HG02870 (cell line): ENCODE results near the gene CCDC40.
"Not testable (repeated sequence)": the region's sequence is repeated elsewhere in the genome, so short reads cannot be mapped to it uniquely, and the experiment has no call there.

Experiments
- ATAC-seq: cut with Tn5 transposase; IDR thresholded peaks from one replicate; pipeline ENCODE4 v1.9.1; 2021; ENCODE audit warnings: mild to moderate bottlenecking, moderate library complexity; ENCODE audit not compliant: unreplicated experiment

Gene CCDC40, protein sequence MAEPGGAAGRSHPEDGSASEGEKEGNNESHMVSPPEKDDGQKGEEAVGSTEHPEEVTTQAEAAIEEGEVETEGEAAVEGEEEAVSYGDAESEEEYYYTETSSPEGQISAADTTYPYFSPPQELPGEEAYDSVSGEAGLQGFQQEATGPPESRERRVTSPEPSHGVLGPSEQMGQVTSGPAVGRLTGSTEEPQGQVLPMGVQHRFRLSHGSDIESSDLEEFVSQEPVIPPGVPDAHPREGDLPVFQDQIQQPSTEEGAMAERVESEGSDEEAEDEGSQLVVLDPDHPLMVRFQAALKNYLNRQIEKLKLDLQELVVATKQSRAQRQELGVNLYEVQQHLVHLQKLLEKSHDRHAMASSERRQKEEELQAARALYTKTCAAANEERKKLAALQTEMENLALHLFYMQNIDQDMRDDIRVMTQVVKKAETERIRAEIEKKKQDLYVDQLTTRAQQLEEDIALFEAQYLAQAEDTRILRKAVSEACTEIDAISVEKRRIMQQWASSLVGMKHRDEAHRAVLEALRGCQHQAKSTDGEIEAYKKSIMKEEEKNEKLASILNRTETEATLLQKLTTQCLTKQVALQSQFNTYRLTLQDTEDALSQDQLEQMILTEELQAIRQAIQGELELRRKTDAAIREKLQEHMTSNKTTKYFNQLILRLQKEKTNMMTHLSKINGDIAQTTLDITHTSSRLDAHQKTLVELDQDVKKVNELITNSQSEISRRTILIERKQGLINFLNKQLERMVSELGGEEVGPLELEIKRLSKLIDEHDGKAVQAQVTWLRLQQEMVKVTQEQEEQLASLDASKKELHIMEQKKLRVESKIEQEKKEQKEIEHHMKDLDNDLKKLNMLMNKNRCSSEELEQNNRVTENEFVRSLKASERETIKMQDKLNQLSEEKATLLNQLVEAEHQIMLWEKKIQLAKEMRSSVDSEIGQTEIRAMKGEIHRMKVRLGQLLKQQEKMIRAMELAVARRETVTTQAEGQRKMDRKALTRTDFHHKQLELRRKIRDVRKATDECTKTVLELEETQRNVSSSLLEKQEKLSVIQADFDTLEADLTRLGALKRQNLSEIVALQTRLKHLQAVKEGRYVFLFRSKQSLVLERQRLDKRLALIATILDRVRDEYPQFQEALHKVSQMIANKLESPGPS

DNA sequence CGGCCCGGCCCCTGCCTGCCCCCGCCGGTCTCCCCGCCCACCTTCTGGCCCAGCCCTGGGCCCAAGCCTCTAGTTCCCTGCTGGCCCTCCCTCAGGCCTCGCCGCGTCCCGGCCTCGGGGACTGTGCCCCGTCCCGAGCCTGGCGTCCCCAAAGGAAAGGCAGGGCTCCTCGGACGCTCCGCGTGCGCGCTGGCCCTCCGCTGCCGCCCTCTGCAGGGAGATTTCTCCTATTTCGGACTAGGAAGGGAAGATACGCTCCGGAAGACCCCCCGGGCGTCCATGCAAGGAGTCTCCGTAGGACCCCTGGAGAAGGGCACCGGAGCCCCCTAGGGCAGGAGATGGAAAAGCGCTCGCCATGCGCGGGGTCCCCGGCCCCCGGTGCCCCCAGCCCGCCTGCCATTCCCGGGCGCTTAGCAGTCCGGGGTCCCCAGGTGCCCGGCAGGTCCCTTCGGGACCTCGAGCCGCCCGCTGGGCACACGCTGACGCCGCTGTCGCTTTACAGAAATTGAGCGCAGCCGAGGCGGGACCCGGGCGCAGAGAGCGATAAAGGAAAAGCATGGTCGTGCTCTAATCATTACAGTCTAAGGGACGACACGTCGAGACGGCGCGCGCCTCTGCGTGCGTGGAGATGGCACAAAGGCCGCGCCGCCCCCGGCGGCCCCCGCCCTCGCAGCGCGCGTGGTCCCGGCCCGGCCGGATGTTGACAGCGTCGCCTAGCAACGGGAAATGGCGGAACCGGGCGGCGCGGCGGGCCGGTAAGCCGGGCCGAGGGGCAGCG lies at the start of gene CCDC40:
CCDC40 (plus strand) TSS at position 706 of the 778 bp plus-strand sequence; CDS start at position 727, 21 bp downstream.
- ATAC-seq, result no peak

DNA sequence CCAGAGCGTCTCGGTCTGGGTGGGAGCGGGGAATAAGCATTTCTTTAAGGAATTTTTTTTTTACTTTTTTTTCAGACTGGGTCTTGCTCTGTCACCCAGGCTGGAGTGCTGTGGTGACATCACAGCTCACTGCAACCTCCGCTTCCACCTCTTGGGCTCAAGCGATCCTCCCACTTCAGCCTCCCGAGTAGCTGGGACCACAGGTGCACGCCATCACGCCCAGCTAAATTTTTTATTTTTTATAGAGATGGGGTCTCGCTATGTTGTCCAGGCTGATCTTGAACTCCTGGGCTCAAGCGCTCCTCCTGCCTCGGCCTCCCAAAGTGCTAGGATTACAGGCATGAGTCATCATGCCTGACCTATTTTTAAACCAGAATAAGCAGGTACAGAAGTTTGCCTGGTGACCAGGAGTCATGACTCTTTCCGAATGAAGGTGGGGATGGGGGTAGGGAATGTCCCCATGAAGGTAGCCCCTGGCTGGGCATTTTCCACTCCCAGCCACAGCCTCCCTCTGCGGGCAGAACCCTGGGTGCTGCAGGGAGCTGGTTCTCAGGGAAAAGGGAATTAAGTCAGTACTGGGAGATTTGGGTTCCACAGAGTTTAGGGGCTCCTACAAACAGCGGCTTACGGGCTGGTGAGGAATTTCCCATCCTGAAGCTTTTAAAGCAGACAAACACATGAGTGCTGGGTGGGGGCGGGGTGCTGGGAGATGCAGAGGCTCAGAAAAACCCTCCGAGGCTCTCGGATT lies 49.1 kb upstream of the CCDC40 start:
- no peak for ATAC-seq

DNA sequence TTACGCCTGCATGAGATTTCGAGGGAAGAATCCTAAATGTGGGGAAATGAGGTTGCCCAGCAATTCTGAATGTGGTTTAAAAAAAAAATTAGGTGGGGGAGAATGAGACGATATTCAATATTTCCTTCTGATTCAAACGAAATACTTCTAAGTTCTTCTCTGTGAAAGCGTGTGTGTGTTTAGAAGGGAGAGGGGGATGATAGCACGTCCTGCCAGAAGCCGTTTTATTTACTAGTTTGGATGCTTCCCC lies 48.6 kb upstream of the CCDC40 start:
- ATAC-seq, result no peak

DNA sequence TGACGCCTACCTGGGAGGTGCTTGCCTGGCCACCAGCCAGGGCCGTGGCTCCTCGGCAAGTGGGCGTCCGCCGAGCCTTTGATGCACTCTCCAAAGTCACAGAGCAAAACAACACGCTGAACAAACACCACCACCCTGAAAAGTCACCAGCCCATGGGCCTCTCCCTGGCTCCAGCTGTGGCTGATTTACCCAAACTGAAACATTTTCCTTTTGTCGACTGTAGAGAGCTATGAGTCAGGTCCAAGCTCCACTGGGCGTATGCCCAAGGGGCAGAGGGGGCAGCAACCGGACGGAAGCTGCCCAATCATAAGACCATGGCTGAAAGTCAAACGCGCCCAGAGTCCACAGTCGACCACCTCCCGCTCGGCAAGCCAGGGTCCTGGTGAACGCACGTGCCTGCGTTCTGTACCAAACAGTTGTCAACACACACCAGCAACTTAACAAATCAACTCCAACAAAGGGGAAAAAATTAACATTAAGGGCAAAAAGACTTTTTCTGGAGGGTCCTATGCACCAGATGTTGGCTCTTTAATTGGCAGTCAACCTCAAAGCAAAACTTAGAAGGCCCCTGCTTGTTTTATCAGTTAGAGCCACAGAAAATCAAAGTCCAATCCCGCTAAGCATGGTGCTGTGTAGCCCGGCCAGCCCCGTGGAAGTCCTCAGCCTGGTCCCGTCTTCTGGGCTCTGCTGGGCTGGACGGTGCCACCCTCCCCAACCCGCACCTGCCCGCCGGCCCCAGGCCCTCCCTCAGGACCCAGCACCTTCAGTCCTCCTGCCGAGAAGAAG lies 48.1 kb upstream of the CCDC40 start:
- no peak for ATAC-seq

DNA sequence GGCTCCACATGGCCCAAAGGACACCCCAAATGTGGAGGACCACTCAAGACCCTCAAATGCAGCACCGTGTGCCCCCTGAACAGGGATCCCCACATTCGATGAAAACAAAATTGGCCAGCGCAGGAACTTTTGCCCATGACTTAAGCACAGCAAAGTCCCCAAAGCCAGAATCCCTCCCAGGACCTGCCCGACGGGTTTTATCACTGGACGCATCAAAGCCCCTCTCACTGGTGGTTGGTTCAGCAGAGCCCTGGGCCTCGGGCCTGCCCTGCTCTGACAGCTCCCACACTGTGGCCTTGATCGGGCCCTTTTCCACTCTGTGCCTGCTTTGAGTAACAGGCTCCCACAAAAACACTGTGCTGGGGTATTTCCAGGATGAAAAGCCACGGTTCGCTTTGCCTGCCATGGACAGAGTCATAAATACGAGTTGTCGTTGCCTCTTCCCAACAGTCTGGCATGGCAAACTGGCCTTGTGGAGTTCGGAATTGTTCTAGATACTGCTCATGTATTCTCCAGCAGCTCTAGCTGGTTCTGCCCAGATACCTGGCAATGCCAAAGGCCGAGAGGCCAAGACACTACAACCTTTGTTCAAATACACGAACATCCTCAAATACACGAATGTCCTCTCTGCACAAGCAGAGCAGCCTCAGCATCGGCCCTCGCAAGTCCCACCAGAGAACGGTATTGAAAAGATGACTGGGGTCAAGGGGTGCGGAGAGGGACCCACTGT lies 47.2 kb upstream of the CCDC40 start:
- ATAC-seq, result no peak

DNA sequence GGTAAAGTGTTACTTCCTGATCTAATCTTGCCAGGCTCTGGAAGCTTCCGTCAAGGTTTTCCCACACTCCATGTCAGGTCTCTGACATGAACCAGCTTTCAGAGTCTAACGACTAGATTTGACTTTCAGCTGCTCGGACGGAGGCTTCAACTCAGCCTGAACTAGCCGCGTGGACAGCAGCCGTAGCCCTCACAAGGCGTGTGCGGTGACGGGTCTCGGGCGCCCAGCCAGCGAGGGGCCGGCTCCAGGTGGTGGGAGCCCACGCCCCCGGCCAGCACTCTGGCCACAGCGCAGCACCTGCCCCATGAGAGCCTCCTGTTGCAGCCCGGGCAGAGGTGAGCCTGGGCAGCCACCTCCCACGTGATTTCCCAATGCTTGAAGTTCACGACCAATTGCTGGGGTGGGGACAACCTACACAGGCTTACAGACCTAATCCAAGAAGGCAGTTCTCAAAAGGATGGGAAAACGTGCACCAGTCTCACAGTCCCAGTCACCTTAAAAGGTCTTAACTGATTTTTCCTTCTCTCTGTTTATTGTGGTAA lies 46.3 kb upstream of the CCDC40 start:
- ATAC-seq, result no peak

DNA sequence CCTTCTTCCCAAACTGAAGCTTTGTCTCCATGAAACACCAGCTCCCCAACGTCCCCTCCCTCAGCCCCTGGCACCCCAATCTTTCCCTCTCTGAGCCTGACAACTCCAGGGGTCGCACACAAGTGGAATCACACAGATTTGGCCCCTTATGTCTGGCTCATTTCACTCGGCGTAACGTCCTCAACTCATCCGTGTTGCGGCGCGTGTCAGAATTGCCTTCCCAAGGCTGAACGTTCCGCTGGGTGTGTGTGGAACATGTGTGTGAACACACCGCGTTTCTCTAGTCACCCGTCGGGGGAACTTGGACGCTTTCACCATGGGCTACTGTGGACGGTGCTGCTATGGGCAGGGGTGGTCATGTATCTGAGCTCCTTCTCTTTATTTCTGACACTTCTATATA lies 45.7 kb upstream of the CCDC40 start:
- ATAC-seq, result no peak

DNA sequence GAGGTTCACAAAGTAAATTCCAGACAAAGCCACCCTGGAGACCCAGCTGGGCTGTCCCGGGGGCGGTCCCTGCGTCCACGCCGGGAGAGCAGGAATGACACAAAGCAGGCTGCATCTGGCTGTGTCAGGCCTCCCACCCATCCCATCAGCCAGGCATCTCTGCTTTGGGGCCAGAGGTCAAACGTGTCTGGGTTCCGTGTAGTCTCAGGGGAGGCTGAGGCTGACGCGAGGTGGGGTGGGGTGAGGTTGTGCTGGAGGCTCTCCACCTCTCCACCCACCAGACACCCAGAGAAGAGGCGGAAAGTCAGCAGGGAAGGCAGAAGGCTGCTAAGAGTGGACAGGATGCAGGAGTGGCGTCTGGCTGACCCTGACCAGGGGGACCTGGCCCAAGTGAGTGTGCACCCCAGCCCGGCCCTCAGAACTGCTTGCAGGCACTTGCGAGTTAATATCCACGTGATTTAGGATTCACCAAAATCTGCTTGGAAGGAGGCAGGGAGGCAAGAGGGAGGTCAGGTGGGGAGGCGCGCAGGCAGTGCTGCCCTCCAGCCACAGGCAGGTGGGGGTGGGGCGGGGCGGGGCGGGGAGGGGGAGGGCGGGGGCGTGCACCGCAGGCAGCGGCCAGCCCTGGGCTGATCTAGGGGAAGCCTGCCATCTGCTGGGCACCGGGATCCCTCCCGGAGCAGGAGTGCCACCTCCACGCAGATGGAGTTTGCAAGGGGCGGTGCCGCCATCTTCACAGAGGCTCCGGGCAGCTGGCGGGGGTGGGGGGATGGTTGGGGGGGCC lies 45.1 kb upstream of the CCDC40 start:
- ATAC-seq, result no peak

DNA sequence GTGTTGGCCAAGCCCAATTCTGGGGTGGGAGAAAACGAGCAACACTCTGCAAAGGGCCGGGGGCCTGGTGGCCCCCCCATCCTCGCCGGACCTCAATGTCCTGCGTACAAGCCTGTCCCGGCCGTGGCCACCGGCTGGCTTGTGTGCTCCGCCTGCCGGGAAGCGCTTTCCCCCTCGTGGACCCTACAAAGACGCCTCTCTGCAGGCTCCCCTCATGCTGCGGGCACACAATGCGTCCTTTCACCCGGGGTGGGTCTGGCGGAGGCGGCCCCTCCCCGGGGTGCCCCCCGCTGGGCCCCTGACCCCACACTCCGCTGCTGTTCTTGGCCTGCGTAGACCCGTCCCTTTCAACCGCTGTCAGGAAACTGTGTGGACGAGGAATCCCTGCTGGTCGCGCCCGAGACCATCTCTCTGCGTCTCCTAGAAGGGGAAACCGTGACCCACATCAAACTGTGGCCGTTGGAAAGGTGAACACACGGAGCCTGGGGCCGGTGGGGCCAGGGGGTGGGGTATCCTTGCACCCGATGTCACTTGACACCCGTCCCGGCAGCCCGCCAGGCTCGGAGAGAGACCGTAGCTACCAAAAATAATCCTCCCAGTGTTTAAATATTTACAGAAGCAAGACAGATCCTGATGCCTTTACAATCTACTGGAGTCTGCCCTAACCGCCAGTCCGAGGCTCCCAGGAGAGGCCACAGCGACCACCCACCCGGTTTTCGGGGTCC lies 44.4 kb upstream of the CCDC40 start:
- ATAC-seq, result no peak

DNA sequence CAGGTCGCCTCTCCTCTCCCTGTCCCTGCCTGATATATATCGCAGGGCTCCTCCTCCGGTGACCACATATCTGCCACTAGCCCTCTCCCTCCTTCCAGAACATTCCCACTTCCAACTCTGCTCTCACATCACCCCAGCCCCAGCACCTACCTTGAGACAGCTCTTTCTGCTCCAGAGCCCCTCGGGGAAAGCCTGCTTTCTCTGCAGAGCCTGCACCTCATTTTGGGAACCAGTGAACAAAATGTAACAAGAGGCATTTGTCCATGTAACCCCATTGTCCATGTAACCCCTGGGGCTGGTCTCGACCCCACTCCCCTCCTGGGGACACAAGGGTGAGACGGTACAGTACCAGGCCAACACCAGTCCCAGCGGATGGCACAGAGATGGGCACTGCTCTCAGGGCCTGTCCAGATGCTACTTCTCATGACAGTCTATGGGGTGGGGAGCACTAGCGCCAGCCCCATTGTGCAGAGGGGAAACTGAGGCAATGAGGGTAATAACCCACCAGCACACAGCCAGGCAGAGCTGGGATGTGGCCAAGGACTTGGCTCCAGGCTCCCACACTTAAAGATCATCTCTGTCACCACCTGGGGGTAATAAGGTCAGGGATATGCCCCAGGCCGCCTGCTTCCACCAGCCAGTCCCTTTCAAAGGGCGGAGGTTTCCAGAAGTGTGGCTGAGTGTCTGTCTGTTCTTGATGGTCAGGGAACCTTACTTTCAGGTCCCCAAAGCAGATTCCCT lies 43.6 kb upstream of the CCDC40 start:
- ATAC-seq, result no peak

DNA sequence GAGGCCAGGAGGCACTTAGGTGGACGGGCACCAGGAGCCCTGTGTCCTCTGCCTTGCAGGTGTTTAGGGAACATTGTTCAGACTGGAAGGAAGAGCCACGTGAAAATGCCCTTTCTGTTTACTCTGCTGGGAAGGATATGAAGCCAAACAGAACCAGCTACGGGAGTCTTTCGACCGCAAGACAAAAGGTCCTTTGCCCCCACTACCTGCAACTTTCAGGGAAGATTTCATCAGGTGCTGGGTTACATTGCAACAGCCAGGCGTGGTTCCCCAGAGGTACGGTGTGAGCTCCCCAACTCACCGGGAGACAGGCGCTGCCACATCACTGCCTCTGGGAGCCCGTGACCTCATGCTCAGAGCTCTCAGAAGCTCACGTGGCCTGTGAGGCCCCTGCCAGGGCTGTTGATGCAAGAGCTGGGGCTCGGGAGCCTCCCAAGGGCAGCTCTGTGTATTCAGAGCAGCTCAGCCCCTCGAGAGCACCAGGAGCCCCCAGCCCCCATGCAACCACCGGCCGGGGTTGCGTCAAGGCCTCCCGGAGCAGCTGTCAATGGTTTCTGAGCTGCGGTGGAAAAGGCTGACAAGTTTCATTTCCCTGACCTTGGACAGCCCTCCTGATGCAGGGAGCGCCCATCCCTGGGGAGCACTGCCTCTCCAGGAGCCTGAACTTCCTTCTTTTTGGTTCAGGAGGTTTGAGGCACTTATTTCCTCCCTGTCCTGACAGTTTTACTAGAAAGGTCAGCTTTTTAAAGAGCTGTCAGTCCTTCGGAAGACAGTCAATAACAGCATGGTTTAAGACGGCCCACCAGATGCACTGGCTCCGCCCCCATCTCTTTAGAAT lies 42.8 kb upstream of the CCDC40 start:
- no peak for ATAC-seq

DNA sequence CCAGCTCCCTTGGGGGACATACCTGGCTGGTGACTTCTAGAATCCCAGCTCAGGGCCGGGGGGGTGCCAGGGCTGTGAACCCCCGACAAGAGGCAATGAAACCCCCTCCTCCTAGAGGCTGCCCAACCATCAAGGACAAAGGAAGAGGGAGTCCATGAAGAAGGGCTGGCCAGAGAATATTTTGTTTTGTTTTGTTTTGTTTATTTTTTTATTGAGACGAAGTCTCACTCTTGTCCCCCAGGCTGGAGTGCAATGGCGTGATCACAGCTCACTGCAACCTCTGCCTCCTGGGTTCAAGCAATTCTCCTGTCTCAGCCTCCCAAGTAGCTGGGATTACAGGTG lies 42.2 kb upstream of the CCDC40 start:
- ATAC-seq, result not testable (repeated sequence)

DNA sequence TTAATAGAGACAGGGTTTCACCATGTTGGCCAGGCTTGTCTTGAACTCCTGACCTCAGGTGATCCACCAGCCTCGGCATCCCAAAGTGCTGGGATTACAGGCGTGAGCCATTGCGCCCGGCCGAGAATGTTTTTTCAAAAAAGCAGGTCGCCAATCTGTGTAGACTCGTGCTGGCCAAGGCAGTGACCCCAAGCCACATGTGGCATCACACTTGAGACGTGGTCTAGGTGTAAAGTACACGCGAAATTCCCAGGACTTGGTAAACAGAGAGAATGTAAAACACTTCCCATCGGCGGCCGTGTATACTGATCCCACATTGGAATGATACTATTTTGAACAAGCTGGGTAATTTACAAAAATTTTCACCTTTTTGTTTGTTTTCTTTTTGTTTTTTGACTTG lies 41.8 kb upstream of the CCDC40 start:
- no peak for ATAC-seq

DNA sequence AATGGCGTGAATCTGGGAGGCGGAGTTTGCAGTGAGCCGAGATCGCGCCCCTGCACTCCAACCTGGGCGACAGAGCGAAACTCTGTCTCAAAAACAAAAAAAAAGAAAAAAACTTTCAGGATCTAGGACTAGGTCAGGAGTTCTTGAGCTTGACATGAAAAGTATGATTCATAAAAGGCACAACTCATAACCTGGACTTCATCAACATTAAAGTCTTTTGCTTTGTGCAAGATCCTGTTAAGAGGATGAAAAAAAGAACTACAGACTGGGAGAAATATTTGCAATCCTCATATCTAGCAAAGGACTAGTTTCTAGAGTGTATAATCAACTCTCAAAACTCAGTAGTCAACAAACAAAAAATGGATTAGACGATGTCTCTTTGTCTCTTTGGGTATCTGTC lies 40.7 kb upstream of the CCDC40 start:
- ATAC-seq, result no peak

DNA sequence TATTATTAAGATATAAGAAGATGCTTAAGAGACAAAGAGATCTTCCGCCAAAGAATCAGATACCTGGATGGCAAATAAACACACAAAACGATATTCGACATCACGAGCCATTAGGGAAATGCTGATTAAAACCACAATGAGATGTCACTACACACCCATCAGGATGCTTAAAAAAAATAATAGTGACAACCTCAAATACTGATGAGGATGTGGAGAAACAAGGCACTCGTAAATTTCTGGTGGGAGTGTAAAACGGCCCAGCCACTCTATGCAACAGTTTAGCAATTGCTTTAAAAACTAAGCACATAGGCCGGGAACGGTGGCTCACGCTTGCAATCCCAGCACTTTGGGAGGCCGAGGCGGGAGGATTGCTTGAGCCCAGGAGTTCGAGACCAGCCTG lies 40.2 kb upstream of the CCDC40 start:
- ATAC-seq, result no peak
